ENCODE data around the gene UCK2. TPM values are rescaled to one million over a fixed set of nuclear protein-coding genes. Genes with fewer than 3 reads are reported as not detected.

UCK2 gene
- total RNA-seq, 6 experiments from 2014 or later: 42.5 to 60.0 (median 52.1) TPM

DNA sequence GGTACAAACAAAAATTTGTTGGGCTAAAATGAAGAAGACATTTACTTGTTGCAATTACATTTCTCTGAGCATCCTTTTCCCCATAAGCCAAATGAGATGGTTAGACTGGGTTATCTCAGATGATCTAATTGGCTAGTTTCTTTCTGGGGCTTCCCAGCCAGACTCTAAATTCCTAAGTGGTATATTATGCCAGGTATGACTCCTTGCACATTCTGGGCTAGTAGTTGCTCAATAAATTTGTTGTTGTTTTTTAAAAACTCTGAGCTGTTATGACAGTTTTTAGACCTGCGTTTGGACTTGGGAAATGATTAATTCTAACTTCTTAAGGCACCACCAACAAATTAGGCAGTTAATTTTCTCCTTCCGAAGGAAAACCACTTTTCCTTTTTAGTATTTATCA lies 66.1 kb downstream of the UCK2 start:
- peaks cover 99% of the 10 kb centered on the region for H3K4me1 Mint-ChIP-seq (ENCODE audit: low read depth)
- H3K36me3 Mint-ChIP-seq (ENCODE audit: low read depth): peaks cover 50% of the 10 kb centered on the region
- TF ChIP-seq, protein P1, sequence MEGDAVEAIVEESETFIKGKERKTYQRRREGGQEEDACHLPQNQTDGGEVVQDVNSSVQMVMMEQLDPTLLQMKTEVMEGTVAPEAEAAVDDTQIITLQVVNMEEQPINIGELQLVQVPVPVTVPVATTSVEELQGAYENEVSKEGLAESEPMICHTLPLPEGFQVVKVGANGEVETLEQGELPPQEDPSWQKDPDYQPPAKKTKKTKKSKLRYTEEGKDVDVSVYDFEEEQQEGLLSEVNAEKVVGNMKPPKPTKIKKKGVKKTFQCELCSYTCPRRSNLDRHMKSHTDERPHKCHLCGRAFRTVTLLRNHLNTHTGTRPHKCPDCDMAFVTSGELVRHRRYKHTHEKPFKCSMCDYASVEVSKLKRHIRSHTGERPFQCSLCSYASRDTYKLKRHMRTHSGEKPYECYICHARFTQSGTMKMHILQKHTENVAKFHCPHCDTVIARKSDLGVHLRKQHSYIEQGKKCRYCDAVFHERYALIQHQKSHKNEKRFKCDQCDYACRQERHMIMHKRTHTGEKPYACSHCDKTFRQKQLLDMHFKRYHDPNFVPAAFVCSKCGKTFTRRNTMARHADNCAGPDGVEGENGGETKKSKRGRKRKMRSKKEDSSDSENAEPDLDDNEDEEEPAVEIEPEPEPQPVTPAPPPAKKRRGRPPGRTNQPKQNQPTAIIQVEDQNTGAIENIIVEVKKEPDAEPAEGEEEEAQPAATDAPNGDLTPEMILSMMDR (IDR thresholded peaks at IDR 0.05): no peak
- peaks cover 5% of the 10 kb centered on the region for H3K27me3 Mint-ChIP-seq (ENCODE audit: insufficient read depth)
- DNase-seq: no peak
- no peak overlapping the region for H3K4me3 Mint-ChIP-seq
- no peaks in the 10 kb centered on the region for H3K9me3 Mint-ChIP-seq
- no peak overlapping the region; the same call in 1 of the 2 replicates for H3K27ac Mint-ChIP-seq

DNA sequence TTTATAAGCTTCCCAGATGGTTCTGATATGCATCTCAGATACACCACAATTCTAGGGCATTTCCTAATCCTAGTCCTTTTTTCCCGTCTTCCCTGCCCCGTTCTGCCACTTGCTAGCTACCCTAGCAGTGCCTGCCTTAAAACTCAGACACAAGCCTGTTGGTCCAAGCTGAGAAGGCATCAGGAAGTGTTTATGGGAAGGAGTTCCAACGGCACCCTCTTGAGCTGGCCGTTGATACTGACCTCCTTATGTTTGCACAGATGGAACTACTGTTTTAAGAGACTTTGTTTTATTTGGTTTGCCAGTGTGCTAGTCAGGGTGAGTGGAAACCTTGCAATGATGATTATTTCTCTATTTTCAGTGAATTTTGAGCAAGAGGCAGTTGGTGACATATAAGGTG lies 67.2 kb downstream of the UCK2 start:
- TF ChIP-seq, protein P1 (IDR thresholded peaks at IDR 0.05): peak; percentile 25; the same call in 1 of the 2 replicates
- Mint-ChIP-seq H3K36me3 (ENCODE audit: low read depth) (peaks cover 50% of the 10 kb centered on the region), H3K4me3 (peak overlapping the region; percentile 71), H3K27me3 (ENCODE audit: insufficient read depth) (peaks cover 10% of the 10 kb centered on the region), H3K9me3 (no peaks in the 10 kb centered on the region), H3K27ac (peak overlapping the region; percentile 98), H3K4me1 (ENCODE audit: low read depth) (peaks cover 100% of the 10 kb centered on the region)
- peak; percentile 41 for DNase-seq

DNA sequence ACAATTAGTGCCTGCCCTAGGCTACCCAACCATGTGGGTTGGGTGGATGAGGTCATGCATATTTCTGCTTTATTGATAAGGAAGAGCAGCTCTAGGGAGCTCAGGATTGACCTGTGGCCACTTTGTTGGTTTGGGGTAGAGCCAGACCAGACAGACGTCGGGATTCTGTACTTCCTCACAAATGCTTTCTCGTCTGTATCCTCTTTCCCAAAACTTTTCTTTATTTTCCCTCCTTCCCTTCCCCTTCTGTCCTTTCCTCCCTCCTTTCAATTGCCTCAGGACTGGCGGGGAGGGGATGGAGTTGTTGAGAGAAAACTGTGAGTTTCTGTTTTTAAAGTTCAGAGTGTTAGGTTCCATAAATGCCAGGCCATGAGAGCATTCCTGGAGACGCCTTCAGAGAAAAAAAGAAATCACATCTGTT lies 68.0 kb downstream of the UCK2 start:
- Mint-ChIP-seq H3K36me3 (ENCODE audit: low read depth) (peaks cover 56% of the 10 kb centered on the region), H3K4me3 (peak overlapping the region; percentile 71), H3K9me3 (no peaks in the 10 kb centered on the region), H3K27me3 (ENCODE audit: insufficient read depth) (peaks cover 10% of the 10 kb centered on the region), H3K27ac (peak overlapping the region; percentile 98), H3K4me1 (ENCODE audit: low read depth) (peaks cover 100% of the 10 kb centered on the region)
- peak; percentile 38 for DNase-seq
- TF ChIP-seq, protein P1 (IDR thresholded peaks at IDR 0.05): no peak

DNA sequence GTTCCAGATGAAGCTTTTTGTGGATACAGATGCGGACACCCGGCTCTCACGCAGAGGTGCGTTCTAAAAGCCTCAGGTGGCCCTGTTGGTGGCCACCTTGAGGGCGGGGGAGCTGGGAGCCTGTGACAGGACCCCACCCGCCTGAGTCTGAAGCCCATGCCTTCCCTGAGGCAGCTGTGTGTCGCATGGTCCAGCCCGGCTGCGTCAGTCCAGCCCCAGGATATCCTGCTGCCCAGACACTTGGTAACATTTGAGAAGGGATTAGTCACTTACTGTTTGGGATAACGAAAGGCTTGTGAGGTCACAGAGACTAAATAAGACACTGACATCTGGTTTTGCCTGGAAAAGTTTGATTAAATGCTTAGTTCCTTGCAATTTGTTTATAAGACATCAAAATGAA lies 68.9 kb downstream of the UCK2 start:
- H3K27me3 Mint-ChIP-seq (ENCODE audit: insufficient read depth): peaks cover 10% of the 10 kb centered on the region
- peak overlapping the region; percentile 71 for H3K4me3 Mint-ChIP-seq
- H3K36me3 Mint-ChIP-seq (ENCODE audit: low read depth): peaks cover 55% of the 10 kb centered on the region
- H3K9me3 Mint-ChIP-seq: no peaks in the 10 kb centered on the region
- peak; percentile 92 for DNase-seq
- peak overlapping the region; percentile 98 for H3K27ac Mint-ChIP-seq
- TF ChIP-seq, protein P1 (IDR thresholded peaks at IDR 0.05): no peak
- peaks cover 100% of the 10 kb centered on the region for H3K4me1 Mint-ChIP-seq (ENCODE audit: low read depth)

DNA sequence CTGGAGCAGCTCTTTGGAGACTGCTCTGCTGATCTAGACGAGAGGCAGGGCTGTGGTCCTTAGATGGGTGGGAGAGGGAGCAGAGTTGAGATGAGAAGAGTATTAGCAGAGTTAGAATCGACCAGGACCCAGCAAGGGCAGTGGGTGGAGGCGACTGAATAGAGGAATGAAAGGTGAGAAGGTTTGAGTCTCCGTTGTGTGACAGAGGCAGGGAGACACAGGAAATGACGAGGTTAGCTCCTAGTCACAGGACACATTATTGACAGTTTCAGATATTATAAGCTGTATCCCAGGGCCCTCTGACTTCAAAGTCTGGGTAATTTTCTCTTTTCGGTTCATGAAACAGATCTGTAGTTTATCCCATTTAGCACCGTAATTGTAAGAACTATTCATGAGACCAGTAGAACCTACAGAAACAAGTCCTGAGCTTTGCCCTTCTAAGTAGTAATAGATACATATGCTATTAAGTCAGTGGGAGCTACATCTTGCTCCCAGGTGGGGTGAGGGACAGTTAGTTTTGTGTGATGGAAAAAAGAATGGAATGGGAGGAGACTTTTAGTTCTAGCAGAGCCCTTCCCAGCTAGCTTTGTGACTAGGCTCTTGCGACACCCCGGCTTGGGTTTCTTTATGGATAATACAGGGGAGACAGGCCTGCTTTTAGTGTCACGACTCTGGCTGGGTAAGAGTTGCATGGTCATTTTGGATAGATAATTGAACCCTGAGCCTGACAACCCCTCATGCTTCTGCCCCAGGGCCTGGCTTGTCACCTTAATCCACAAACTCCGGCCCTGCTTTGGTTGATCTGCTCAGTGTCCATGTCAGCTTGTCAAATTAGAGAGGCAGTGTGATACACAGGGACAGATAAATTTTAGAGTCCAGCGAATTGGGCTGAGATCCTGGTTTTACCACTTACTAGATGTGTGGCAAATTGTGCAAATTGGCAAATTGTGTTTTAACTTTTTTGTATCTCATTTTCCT lies 70.2 kb downstream of the UCK2 start:
- H3K4me1 Mint-ChIP-seq (ENCODE audit: low read depth): peaks cover 91% of the 10 kb centered on the region
- H3K4me3 Mint-ChIP-seq: peak overlapping the region; percentile 71
- H3K27ac Mint-ChIP-seq: peak overlapping the region; percentile 98
- H3K27me3 Mint-ChIP-seq (ENCODE audit: insufficient read depth): peaks cover 10% of the 10 kb centered on the region
- peaks cover 46% of the 10 kb centered on the region for H3K36me3 Mint-ChIP-seq (ENCODE audit: low read depth)
- TF ChIP-seq, protein P1 (IDR thresholded peaks at IDR 0.05): no peak
- DNase-seq: no peak
- H3K9me3 Mint-ChIP-seq: no peaks in the 10 kb centered on the region

Data from HFFc6 (cell line).